DOHH2 (cell line): Measurements from ENCODE around the gene DIP2B.

Experiments used
- H3F3A ChIP-seq: fragments of 200-600 bp; sonication (generic), shearing (Covaris generic); 2 replicates; pipeline ENCODE4 v1.6.0; 2016; ENCODE audit warnings: antibody characterized with exemption, mild to moderate bottlenecking; ENCODE audit not compliant: control insufficient read depth, insufficient read depth
- H3K27ac ChIP-seq: fragments of 200-600 bp; sonication (generic); 2 replicates; pipeline ENCODE4 v1.5.1; 2014; ENCODE audit warnings: low read depth, mild to moderate bottlenecking, low read length, moderate library complexity
- H3K27me3 ChIP-seq: fragments of 200-600 bp; sonication (generic); 2 replicates; pipeline ENCODE4 v1.6.1; 2014; ENCODE audit warnings: mild to moderate bottlenecking, low read length, mixed read lengths; ENCODE audit not compliant: control insufficient read depth
- H3K36me3 ChIP-seq: fragments of 200-600 bp; sonication (generic); 2 replicates; pipeline ENCODE4 v1.6.1; 2014; ENCODE audit warnings: mild to moderate bottlenecking, low read length, moderate library complexity, mixed read lengths; ENCODE audit not compliant: control insufficient read depth
- H3K4me1 ChIP-seq: fragments of 200-600 bp; sonication (generic); 2 replicates; pipeline ENCODE4 v1.6.1; 2014; ENCODE audit warnings: mild to moderate bottlenecking, low read length, mixed read lengths; ENCODE audit not compliant: control insufficient read depth
- H3K4me2 ChIP-seq: fragments of 200-600 bp; sonication (generic); 2 replicates; pipeline ENCODE4 v1.6.0; 2014; ENCODE audit warnings: mild to moderate bottlenecking, low read length, moderate library complexity
- H3K4me3 ChIP-seq: fragments of 200-600 bp; sonication (generic); 2 replicates; pipeline ENCODE4 v1.5.1; 2014; ENCODE audit warnings: mild to moderate bottlenecking, low read length, mixed read lengths
- H3K79me2 ChIP-seq: fragments of 200-600 bp; sonication (generic); 2 replicates; pipeline ENCODE4 v1.6.1; 2014; ENCODE audit warnings: mild to moderate bottlenecking, low read length, mixed read lengths; ENCODE audit not compliant: control insufficient read depth
- H3K9me2 ChIP-seq: fragments of 200-600 bp; sonication (generic); replicated peaks from 2 replicates; pipeline ENCODE4 v1.6.1; 2014; ENCODE audit warnings: mild to moderate bottlenecking, low read length, mixed read lengths; ENCODE audit not compliant: control insufficient read depth
- H3K9me3 ChIP-seq: fragments of 200-600 bp; sonication (generic); 2 replicates; pipeline ENCODE4 v1.6.1; 2014; ENCODE audit warnings: antibody characterized with exemption, low read length, mixed read lengths; ENCODE audit not compliant: control insufficient read depth, insufficient read depth
- H4K20me1 ChIP-seq: fragments of 200-600 bp; sonication (generic); 2 replicates; pipeline ENCODE4 v1.6.0; 2014; ENCODE audit warnings: low read depth, mild to moderate bottlenecking, antibody characterized with exemption, low read length, moderate library complexity; ENCODE audit not compliant: control insufficient read depth, insufficient read depth
- EZH2phosphoT487 ChIP-seq: fragments of 200-600 bp; sonication (generic); IDR thresholded peaks from 2 replicates; pipeline ENCODE4 v1.6.1; 2017; ENCODE audit warnings: borderline replicate concordance, mild to moderate bottlenecking, antibody characterized with exemption, low read length, moderate library complexity, mixed read lengths
- TF ChIP-seq, protein P1 (sequence below): fragments of 200-600 bp; sonication (generic); IDR thresholded peaks from one replicate; pipeline ENCODE4 v1.5.1; 2014; ENCODE audit warnings: antibody characterized with exemption, mild to moderate bottlenecking, low read depth, low read length; ENCODE audit not compliant: poor library complexity, severe bottlenecking

Gene DIP2B

GRCh38 chr12:50720501-50720900 is 215.7 kb downstream of the DIP2B start:
- Histone ChIP-seq H3K27me3 (no peaks in the 10 kb centered on the region), H3K9me2 (no peaks in the 10 kb centered on the region), H4K20me1 (no peaks in the 10 kb centered on the region), H3K27ac (no peak overlapping the region), H3K36me3 (peaks cover 23% of the 10 kb centered on the region; the same call in 1 of the 2 replicates), H3K4me3 (no peak overlapping the region), H3K79me2 (no peaks in the 10 kb centered on the region), H3K4me2 (no peak overlapping the region), H3F3A (0 out of 2 replicates have a peak, but pooled peaks cover 2% of the 10 kb centered on the region), H3K9me3 (no peaks in the 10 kb centered on the region), H3K4me1 (peaks cover 4% of the 10 kb centered on the region; the same call in 1 of the 2 replicates)
- TF ChIP-seq, protein P1, sequence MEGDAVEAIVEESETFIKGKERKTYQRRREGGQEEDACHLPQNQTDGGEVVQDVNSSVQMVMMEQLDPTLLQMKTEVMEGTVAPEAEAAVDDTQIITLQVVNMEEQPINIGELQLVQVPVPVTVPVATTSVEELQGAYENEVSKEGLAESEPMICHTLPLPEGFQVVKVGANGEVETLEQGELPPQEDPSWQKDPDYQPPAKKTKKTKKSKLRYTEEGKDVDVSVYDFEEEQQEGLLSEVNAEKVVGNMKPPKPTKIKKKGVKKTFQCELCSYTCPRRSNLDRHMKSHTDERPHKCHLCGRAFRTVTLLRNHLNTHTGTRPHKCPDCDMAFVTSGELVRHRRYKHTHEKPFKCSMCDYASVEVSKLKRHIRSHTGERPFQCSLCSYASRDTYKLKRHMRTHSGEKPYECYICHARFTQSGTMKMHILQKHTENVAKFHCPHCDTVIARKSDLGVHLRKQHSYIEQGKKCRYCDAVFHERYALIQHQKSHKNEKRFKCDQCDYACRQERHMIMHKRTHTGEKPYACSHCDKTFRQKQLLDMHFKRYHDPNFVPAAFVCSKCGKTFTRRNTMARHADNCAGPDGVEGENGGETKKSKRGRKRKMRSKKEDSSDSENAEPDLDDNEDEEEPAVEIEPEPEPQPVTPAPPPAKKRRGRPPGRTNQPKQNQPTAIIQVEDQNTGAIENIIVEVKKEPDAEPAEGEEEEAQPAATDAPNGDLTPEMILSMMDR: no peak
- no peak for TF ChIP-seq EZH2phosphoT487

DNA sequence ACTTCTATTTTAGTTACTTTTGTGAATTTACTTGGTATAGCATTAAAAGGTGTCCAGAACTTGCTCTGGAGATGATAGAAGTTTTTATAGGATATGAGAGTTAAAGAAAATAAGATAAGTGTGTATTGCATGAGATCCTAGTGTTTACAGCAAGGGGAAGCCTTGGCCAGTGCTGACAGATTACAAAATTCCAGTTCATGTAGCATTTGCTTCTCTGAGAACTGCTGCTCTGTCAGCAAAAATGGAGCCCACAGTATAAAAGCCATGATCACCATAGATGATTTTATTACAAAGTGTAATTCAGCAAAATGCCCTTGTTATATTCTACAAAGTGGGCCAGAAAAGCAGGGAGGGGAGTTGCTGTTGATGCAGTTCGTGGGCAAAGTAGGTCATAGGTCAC is 219.1 kb downstream of the DIP2B start:
- Histone ChIP-seq H3K36me3 (peaks cover 31% of the 10 kb centered on the region; the same call in 1 of the 2 replicates), H3K79me2 (no peaks in the 10 kb centered on the region), H3K9me3 (no peaks in the 10 kb centered on the region), H4K20me1 (no peaks in the 10 kb centered on the region), H3K9me2 (no peaks in the 10 kb centered on the region), H3F3A (no peaks in the 10 kb centered on the region), H3K4me2 (no peak overlapping the region), H3K4me3 (no peak overlapping the region), H3K4me1 (peaks cover 4% of the 10 kb centered on the region; the same call in 1 of the 2 replicates), H3K27ac (no peak overlapping the region), H3K27me3 (no peaks in the 10 kb centered on the region)
- TF ChIP-seq EZH2phosphoT487: no peak
- TF ChIP-seq, protein P1: no peak

DNA sequence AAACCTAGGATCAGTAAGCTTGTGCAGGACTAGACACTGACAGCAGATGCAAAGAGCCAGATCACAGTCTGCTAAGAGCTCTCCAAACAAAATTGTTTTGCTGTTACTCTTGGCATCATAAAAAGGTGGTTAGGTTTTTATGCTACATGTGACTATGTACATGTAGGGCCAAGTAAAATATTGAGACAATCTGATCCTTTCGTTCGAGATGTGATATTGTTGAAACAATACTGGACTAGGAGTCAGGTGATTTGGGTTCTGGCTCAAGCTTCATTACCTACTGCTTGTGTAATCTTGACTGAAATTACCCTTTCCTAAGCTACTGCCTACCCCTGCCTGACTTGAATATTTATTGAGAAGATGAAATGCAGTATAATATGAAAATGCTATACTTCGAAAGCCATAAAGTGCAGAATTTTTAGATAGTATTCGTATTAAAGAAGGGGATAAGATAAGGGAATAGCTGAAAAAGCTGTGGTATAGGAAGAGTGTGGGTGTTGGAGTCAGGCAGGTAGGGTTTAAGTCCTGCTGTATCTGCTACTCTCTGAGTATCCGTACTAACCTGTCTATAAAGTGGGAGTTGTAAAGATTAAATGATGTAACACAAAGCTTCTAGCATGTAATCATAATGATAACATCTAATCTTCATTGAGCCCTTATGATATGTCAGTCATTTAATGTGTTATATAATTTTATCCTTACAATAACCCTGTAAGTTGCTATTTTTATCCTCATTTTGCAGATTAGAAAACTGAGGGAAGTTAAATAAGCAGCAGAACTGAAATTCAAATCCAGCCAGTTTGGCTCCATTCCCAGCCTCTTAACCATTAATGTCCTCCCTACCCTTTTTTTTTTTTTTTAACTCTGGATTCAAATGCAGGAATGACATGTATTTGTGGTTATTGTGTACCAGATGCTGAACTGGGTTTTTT is 220.5 kb downstream of the DIP2B start:
- no peaks in the 10 kb centered on the region for H4K20me1 ChIP-seq
- H3K79me2 ChIP-seq: no peaks in the 10 kb centered on the region
- no peaks in the 10 kb centered on the region for H3F3A ChIP-seq
- no peak overlapping the region for H3K4me3 ChIP-seq
- no peak overlapping the region for H3K4me2 ChIP-seq
- no peaks in the 10 kb centered on the region for H3K9me3 ChIP-seq
- peaks cover 27% of the 10 kb centered on the region; the same call in 1 of the 2 replicates for H3K36me3 ChIP-seq
- H3K4me1 ChIP-seq: peaks cover 4% of the 10 kb centered on the region; the same call in 1 of the 2 replicates
- no peaks in the 10 kb centered on the region for H3K9me2 ChIP-seq
- TF ChIP-seq, protein P1: no peak
- TF ChIP-seq EZH2phosphoT487: no peak
- H3K27me3 ChIP-seq: no peaks in the 10 kb centered on the region
- H3K27ac ChIP-seq: no peak overlapping the region
